Kidney (tissue), 14 donors: ENCODE data around the gene WASF2. TPM values are rescaled to one million over a fixed set of nuclear protein-coding genes. Genes with fewer than 3 reads are reported as not detected.

Source experiments
- DNase-seq, 5 donors: peaks; one replicate each; pipeline ENCODE4 v3.0.0-alpha.2; 2013 to 2020
- FAIRE-seq: peaks from 2 replicates; lab custom pipeline; 2012; peaks lifted over from hg19 to GRCh38; lab: Jason Lieb, UNC
- H3K27ac ChIP-seq, 2 donors: one replicate each; pipeline ENCODE4 v1.7.0; 2013; ENCODE audit warnings: low read depth in 2 of 2, low read length in 2 of 2, inconsistent platforms in 1 of 2
- H3K27me3 ChIP-seq: one replicate; pipeline ENCODE4 v1.7.1; 2013; ENCODE audit warnings: low read length, inconsistent platforms; ENCODE audit not compliant: control insufficient read depth, insufficient read depth
- H3K36me3 ChIP-seq, 3 donors: one replicate each; pipeline versions ENCODE4 v1.7.0 to v1.7.1; 2013; ENCODE audit warnings: low read length in 3 of 3, control low read depth in 1 of 3, inconsistent platforms in 1 of 3; ENCODE audit not compliant: insufficient read depth in 3 of 3, control insufficient read depth in 2 of 3
- H3K4me1 ChIP-seq, 3 donors: one replicate each; pipeline versions ENCODE4 v1.7.0 to v1.7.1; 2013; ENCODE audit warnings: low read length in 3 of 3, inconsistent platforms in 1 of 3, low read depth in 1 of 3; ENCODE audit not compliant: control insufficient read depth in 2 of 3, insufficient read depth in 2 of 3
- H3K4me3 ChIP-seq, 3 donors: one replicate each; pipeline versions ENCODE4 v1.7.0 to v1.8.1; 2013; ENCODE audit warnings: low read length in 3 of 3, control low read depth in 1 of 3, inconsistent platforms in 1 of 3
- H3K9ac ChIP-seq, 3 donors: one replicate each; pipeline versions ENCODE4 v1.7.0 to v1.7.1; 2013; ENCODE audit warnings: low read length in 3 of 3, control low read depth in 1 of 3, inconsistent platforms in 1 of 3
- H3K9me3 ChIP-seq, 3 donors: one replicate each; pipeline versions ENCODE4 v1.7.0 to v1.7.1; 2013; ENCODE audit warnings: low read length in 3 of 3, control low read depth in 1 of 3, inconsistent platforms in 1 of 3; ENCODE audit not compliant: control insufficient read depth in 2 of 3, insufficient read depth in 1 of 3
- CTCF ChIP-seq: IDR thresholded peaks from 3 replicates; pipeline ENCODE4 v1.5.1; 2012; ENCODE audit warnings: mild to moderate bottlenecking, moderate library complexity, borderline replicate concordance; ENCODE audit not compliant: insufficient read depth; ENCODE audit errors: extremely low read depth
- intact Hi-C: fragments of 100-400 bp; cut with DNase I; formaldehyde crosslinking; loops from one replicate; pipeline ENCODE4 v1.11.1; 2022
- polyA plus RNA-seq: library from polyadenylated mRNA; stranded (reverse); fragments of 350-450 nt; fragmentation: Illumina TruSeq; extraction: RNeasy Lipid Tissue Mini Kit (QIAGEN cat#74804); gene quantifications from one replicate; pipeline ENCODE4 v1.2.3, GENCODE V29; 2014; ENCODE audit warnings: low read depth, low replicate concordance; ENCODE audit not compliant: insufficient read depth
- total RNA-seq: library from RNA; stranded (reverse); fragmentation: NEBNext Ultra II Directional; extraction: Animal tissue kit (Norgen Biotek cat#: 25700); gene quantifications from one replicate; pipeline ENCODE4 v1.2.1, GENCODE V29; 2021
- donor health status: control.
- donor health status: control.
- donor health status: control.
- donor health status: control.
- donor health status: control.
- donor health status: DM: yes; HTN: yes; CAD: no.
- donor health status: Normal renal cell carcinoma (clear cell type).

Gene WASF2
- total and polyA plus RNA-seq, 2 donors from 2014 or later = 23.9 to 159 TPM

DNA sequence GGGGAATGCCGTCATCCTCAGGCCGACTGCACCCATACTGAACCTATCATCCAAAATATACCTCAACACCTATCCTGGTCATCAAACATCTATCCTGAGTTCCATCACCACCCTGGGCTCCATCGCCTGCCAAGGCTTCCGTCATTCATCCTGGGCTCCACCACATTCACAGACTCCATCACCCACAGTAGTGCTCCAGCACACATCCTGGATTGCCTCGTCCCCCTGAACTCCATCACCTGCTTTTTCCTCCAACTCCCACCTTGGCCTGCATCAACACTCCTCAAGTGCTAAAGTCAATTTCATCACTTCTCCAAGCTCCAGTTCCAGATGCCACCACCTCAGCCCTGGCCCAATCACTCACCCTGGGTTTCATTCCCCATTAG is 131.0 kb downstream of the WASF2 start:
- Histone ChIP-seq H3K27ac (no peak overlapping the region), H3K9ac (no peak overlapping the region), H3K27me3 (no peaks in the 10 kb centered on the region), H3K36me3 (peaks cover 0 to 15% (median 15%) of the 10 kb centered on the region in 3 donors), H3K4me3 (no peak overlapping the region), H3K9me3 (no peaks in the 10 kb centered on the region), H3K4me1 (peaks cover 0 to 6% (median 0%) of the 10 kb centered on the region in 3 donors)
- FAIRE-seq (no peak), DNase-seq (no peak)
- intact Hi-C loops = no loop called here
- no peak for TF ChIP-seq CTCF

- DNase-seq = peak in 1 of 5 donors; percentile 65
- intact Hi-C loops = no loop called here
- Histone ChIP-seq H3K4me1 (peaks cover 0 to 6% (median 0%) of the 10 kb centered on the region in 3 donors), H3K36me3 (peaks cover 0 to 12% (median 9%) of the 10 kb centered on the region in 3 donors), H3K9me3 (no peaks in the 10 kb centered on the region), H3K9ac (no peak overlapping the region), H3K27me3 (no peaks in the 10 kb centered on the region), H3K4me3 (no peak overlapping the region), H3K27ac (no peak overlapping the region)
- TF ChIP-seq CTCF = no peak
- no peak for FAIRE-seq
Measured at GRCh38 chr1:27358038-27358927, 131.7 kb downstream of the WASF2 start.

DNA sequence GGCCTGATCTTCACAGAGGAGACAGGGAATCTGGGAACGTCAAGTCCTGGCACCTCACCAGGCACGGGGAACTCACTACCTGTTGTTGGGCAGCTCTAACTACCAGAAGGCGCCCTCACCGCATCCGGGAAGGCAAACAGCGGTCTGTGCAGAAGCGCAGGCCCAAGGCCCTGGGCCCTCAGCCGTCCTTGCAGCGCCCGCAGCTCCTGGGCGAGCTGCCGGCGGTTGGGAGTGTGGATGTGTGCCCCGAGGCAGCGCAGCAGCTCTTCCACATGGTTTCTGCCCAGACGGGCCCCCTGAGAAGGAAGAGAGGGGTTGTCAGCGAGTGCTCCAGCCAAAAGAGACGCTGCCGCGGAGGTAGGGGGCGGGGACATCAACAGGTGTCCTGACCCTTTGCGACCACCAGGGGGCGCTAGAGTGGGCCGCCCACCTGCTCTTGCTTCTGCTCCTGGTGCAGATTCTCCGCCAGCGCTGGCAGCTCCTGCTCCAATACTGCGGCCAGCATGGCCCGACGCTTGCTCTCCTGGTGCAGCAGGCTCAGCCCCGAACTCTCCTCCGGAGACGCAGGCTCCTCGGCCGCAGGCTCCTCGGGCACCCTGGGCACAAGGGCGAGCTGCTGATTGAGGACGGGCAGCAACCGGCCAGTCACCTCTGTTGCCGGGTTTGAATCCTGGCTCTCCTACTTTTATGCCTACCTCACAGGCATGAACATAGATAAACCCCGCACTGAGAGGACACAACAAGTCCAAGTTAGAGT is 132.5 kb downstream of the WASF2 start:
- Histone ChIP-seq H3K27me3 (no peaks in the 10 kb centered on the region), H3K4me1 (peaks cover 0 to 6% (median 0%) of the 10 kb centered on the region in 3 donors), H3K27ac (no peak overlapping the region), H3K9me3 (no peaks in the 10 kb centered on the region), H3K4me3 (no peak overlapping the region), H3K9ac (peak overlapping the region in 1 of 3 donors; percentile 46), H3K36me3 (peaks cover 0 to 11% (median 8%) of the 10 kb centered on the region in 3 donors)
- intact Hi-C loops = no loop called here
- FAIRE-seq (no peak), DNase-seq (peak; percentile 74 to 89 (median 85))
- TF ChIP-seq CTCF = peak; percentile 91
